HG03135 (cell line): ENCODE data around the gene IGF1R.

Experiments
- ATAC-seq: cut with Tn5 transposase; IDR thresholded peaks from one replicate; pipeline ENCODE4 v1.9.1; 2021; ENCODE audit warnings: mild to moderate bottlenecking, moderate library complexity; ENCODE audit not compliant: unreplicated experiment

The IGF1R gene

GRCh38 chr15:98853617-98854420 lies 205.5 kb downstream of the IGF1R start:
- ATAC-seq: no peak

- no peak for ATAC-seq
These were observed 206.2 kb downstream of the IGF1R start for GRCh38 chr15:98854496-98854895.

GRCh38 chr15:98855067-98855814 lies 206.9 kb downstream of the IGF1R start:
- ATAC-seq: no peak

GRCh38 chr15:98855815-98856531 lies 207.6 kb downstream of the IGF1R start:
- ATAC-seq: no peak

GRCh38 chr15:98856532-98856907 lies 208.2 kb downstream of the IGF1R start:
- ATAC-seq: no peak

GRCh38 chr15:98858610-98859023 lies 210.3 kb downstream of the IGF1R start:
- no peak for ATAC-seq

- no peak for ATAC-seq
These were observed 210.8 kb downstream of the IGF1R start for GRCh38 chr15:98859149-98859548.

- no peak for ATAC-seq
These were observed 212.1 kb downstream of the IGF1R start for GRCh38 chr15:98860281-98861041.

GRCh38 chr15:98861188-98861587 lies 212.8 kb downstream of the IGF1R start:
- ATAC-seq: no peak

GRCh38 chr15:98863983-98864382 lies 215.6 kb downstream of the IGF1R start:
- ATAC-seq: no peak

GRCh38 chr15:98865397-98866339 lies 217.3 kb downstream of the IGF1R start:
- peak; percentile 91 for ATAC-seq

- no peak for ATAC-seq
These were observed 218.2 kb downstream of the IGF1R start for GRCh38 chr15:98866511-98866910.

GRCh38 chr15:98868564-98868963 lies 220.2 kb downstream of the IGF1R start:
- ATAC-seq: no peak

- ATAC-seq: no peak
These were observed 222.4 kb downstream of the IGF1R start for GRCh38 chr15:98870788-98871187.

- no peak for ATAC-seq
These were observed 224.4 kb downstream of the IGF1R start for GRCh38 chr15:98872774-98873173.

GRCh38 chr15:98873441-98874218 lies 225.3 kb downstream of the IGF1R start:
- ATAC-seq: no peak

- ATAC-seq: no peak
These were observed 226.0 kb downstream of the IGF1R start for GRCh38 chr15:98874370-98874769.

GRCh38 chr15:98874773-98875172 lies 226.4 kb downstream of the IGF1R start:
- ATAC-seq: no peak

- no peak for ATAC-seq
These were observed 227.0 kb downstream of the IGF1R start for GRCh38 chr15:98875309-98875708.
